Smooth muscle cell (in vitro differentiated cells): ENCODE results near the gene ANP32B. TPM values are rescaled to one million over a fixed set of nuclear protein-coding genes. Genes with fewer than 3 reads are reported as not detected.
"Not testable (repeated sequence)": the region's sequence is repeated elsewhere in the genome, so short reads cannot be mapped to it uniquely, and the experiment has no call there.

Source experiments
- DNase-seq: peaks from one replicate; lab custom pipeline; 2025; ENCODE audit not compliant: unreplicated experiment; lab: John Stamatoyannopoulos, UW
- H2AFZ ChIP-seq: fragments of 200-600 bp; sonication (generic); 2 replicates; pipeline ENCODE4 v1.6.0; 2016; ENCODE audit warnings: antibody characterized with exemption, low read depth, mild to moderate bottlenecking
- H3F3A ChIP-seq: fragments of 200-600 bp; sonication (generic); 2 replicates; pipeline ENCODE4 v1.6.0; 2017; ENCODE audit warnings: antibody characterized with exemption, low read depth
- H3K27ac ChIP-seq: fragments of 200-600 bp; sonication (generic); 2 replicates; pipeline ENCODE4 v1.5.1; 2016; ENCODE audit warnings: low read depth, mild to moderate bottlenecking
- H3K27me3 ChIP-seq: fragments of 200-600 bp; sonication (generic); 2 replicates; pipeline ENCODE4 v1.6.1; 2016; ENCODE audit warnings: low read depth, mild to moderate bottlenecking
- H3K36me3 ChIP-seq: fragments of 200-600 bp; sonication (generic); 2 replicates; pipeline ENCODE4 v1.5.1; 2016; ENCODE audit warnings: low read depth
- H3K4me1 ChIP-seq: fragments of 200-600 bp; sonication (generic); 2 replicates; pipeline ENCODE4 v1.5.1; 2016; ENCODE audit warnings: low read depth
- H3K4me2 ChIP-seq: fragments of 200-600 bp; sonication (generic); 2 replicates; pipeline ENCODE4 v1.6.0; 2016; ENCODE audit warnings: mild to moderate bottlenecking
- H3K4me3 ChIP-seq: fragments of 200-600 bp; sonication (generic); 2 replicates; pipeline ENCODE4 v1.5.1; 2016; ENCODE audit warnings: mild to moderate bottlenecking
- H3K79me2 ChIP-seq: fragments of 200-600 bp; sonication (generic); 2 replicates; pipeline ENCODE4 v1.6.0; 2016; ENCODE audit warnings: low read depth, mild to moderate bottlenecking
- H3K9ac ChIP-seq: fragments of 200-600 bp; sonication (generic); 2 replicates; pipeline ENCODE4 v1.6.0; 2016; ENCODE audit warnings: low read depth
- H3K9me3 ChIP-seq: fragments of 200-600 bp; sonication (generic); replicated peaks from 2 replicates; pipeline ENCODE4 v1.5.1; 2016; ENCODE audit warnings: low read depth
- H4K20me1 ChIP-seq: fragments of 200-600 bp; sonication (generic); 2 replicates; pipeline ENCODE4 v1.6.0; 2016; ENCODE audit warnings: low read depth
- WGBS: methylation state at CpG from one replicate; pipeline ENCODE4 v1.1.7; 2016; ENCODE audit warnings: low lambda C conversion rate; 5-methylcytosine and 5-hydroxymethylcytosine counted together
- polyA plus RNA-seq: library from polyadenylated mRNA; unstranded; fragments of >200 nt; fragmentation: Nextera tagmentation; extraction: Ambion mirVana; gene quantifications from 2 replicates; pipeline ENCODE4 v1.2.1, GENCODE V29; 2016
- total RNA-seq: library from RNA; depleted of rRNA; stranded (reverse); fragments of >200 nt; gene quantifications from 2 replicates; pipeline ENCODE4 v1.2.3, GENCODE V29; 2014
- TF ChIP-seq, protein P1 (sequence below): fragments of 200-600 bp; sonication (generic); IDR thresholded peaks from 2 replicates; pipeline ENCODE4 v1.5.1; 2017; ENCODE audit warnings: borderline replicate concordance, mild to moderate bottlenecking, antibody characterized with exemption; ENCODE audit not compliant: insufficient read depth, poor library complexity, severe bottlenecking

ANP32B gene
- total and polyA plus RNA-seq, 2 experiments from 2014 or later, result 21.3 to 52.4 TPM

DNA sequence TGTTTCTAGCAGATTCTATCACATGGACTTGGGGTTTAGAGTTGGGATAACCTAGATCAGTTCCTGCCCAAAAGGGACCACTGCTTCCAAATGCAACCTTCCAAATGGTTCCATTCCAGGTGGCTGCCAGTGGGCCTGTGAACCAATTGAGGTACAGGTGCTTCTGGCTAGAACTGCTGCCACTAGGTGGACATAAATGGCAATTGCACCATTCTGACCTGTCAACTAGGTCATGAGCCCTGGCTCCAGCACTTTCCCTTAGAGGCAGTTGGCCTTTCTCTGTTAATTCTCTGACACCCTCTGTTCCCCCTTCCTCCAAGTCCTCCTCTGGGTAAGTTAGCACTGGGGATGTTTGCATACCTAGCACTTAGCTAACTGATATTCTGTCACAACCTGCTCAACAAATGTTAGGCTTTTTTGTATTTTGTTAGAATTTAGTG lies 28.6 kb upstream of the ANP32B start:
- Histone ChIP-seq H3K36me3 (no peaks in the 10 kb centered on the region), H4K20me1 (no peaks in the 10 kb centered on the region), H3K79me2 (no peaks in the 10 kb centered on the region), H3K4me2 (no peak overlapping the region), H3K4me1 (no peaks in the 10 kb centered on the region), H3K27me3 (peaks cover 36% of the 10 kb centered on the region), H2AFZ (no peak overlapping the region), H3K9me3 (no peaks in the 10 kb centered on the region), H3F3A (no peaks in the 10 kb centered on the region), H3K27ac (no peak overlapping the region), H3K9ac (no peak overlapping the region), H3K4me3 (no peak overlapping the region)
- DNase-seq, result no peak
- TF ChIP-seq, protein P1, sequence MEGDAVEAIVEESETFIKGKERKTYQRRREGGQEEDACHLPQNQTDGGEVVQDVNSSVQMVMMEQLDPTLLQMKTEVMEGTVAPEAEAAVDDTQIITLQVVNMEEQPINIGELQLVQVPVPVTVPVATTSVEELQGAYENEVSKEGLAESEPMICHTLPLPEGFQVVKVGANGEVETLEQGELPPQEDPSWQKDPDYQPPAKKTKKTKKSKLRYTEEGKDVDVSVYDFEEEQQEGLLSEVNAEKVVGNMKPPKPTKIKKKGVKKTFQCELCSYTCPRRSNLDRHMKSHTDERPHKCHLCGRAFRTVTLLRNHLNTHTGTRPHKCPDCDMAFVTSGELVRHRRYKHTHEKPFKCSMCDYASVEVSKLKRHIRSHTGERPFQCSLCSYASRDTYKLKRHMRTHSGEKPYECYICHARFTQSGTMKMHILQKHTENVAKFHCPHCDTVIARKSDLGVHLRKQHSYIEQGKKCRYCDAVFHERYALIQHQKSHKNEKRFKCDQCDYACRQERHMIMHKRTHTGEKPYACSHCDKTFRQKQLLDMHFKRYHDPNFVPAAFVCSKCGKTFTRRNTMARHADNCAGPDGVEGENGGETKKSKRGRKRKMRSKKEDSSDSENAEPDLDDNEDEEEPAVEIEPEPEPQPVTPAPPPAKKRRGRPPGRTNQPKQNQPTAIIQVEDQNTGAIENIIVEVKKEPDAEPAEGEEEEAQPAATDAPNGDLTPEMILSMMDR, result peak; percentile 40

DNA sequence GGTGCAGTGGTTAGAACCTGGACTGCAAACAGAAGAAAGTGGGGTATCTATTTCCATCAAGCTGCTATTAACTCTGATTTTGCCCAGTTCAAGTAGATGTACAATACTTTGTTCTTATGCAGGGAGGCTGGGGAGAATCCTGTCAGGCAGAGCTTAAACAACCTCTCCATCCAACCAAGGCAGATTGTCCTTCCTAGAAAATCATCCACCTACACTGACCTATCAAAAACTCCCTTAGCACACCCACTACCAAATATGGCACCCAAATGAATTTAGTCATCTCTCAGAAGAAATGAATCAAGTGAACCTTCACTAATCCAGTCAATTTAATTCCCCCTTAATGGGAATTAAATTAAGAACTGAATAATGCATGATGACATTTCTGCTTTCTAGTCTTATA lies 26.8 kb upstream of the ANP32B start:
- Histone ChIP-seq H3K79me2 (no peaks in the 10 kb centered on the region), H3K4me1 (no peaks in the 10 kb centered on the region), H3K4me2 (no peak overlapping the region), H3K27ac (no peak overlapping the region), H3K4me3 (no peak overlapping the region), H3K36me3 (no peaks in the 10 kb centered on the region), H3K27me3 (peaks cover 24% of the 10 kb centered on the region), H3K9me3 (no peaks in the 10 kb centered on the region), H2AFZ (no peak overlapping the region), H4K20me1 (no peaks in the 10 kb centered on the region), H3F3A (no peaks in the 10 kb centered on the region), H3K9ac (no peak overlapping the region)
- TF ChIP-seq, protein P1, result no peak
- no peak for DNase-seq

- Histone ChIP-seq H3K9ac (no peak overlapping the region), H2AFZ (no peak overlapping the region), H3F3A (no peaks in the 10 kb centered on the region), H4K20me1 (no peaks in the 10 kb centered on the region), H3K79me2 (no peaks in the 10 kb centered on the region), H3K4me2 (peak overlapping the region; percentile 39), H3K27me3 (peaks cover 16% of the 10 kb centered on the region), H3K27ac (peak overlapping the region; percentile 38), H3K9me3 (no peaks in the 10 kb centered on the region), H3K4me1 (no peaks in the 10 kb centered on the region), H3K36me3 (no peaks in the 10 kb centered on the region), H3K4me3 (no peak overlapping the region)
- no peak for DNase-seq
- 44% methylated on average over 5 of the region's 5 CpGs for WGBS
- TF ChIP-seq, protein P1, result no peak
These were observed 24.2 kb upstream of the ANP32B start for GRCh38 chr9:97958812-97959511.

GRCh38 chr9:97959585-97959984 lies 23.6 kb upstream of the ANP32B start:
- H3K4me2 ChIP-seq, result no peak overlapping the region
- TF ChIP-seq, protein P1, result no peak
- no peaks in the 10 kb centered on the region for H3K9me3 ChIP-seq
- H3K4me3 ChIP-seq, result no peak overlapping the region
- H3K36me3 ChIP-seq, result no peaks in the 10 kb centered on the region
- H3K27ac ChIP-seq, result peak overlapping the region; percentile 38
- no peaks in the 10 kb centered on the region for H4K20me1 ChIP-seq
- no peaks in the 10 kb centered on the region for H3K4me1 ChIP-seq
- H2AFZ ChIP-seq, result no peak overlapping the region
- H3K9ac ChIP-seq, result no peak overlapping the region
- H3F3A ChIP-seq, result no peaks in the 10 kb centered on the region
- H3K79me2 ChIP-seq, result no peaks in the 10 kb centered on the region
- peaks cover 21% of the 10 kb centered on the region for H3K27me3 ChIP-seq
- no peak for DNase-seq

DNA sequence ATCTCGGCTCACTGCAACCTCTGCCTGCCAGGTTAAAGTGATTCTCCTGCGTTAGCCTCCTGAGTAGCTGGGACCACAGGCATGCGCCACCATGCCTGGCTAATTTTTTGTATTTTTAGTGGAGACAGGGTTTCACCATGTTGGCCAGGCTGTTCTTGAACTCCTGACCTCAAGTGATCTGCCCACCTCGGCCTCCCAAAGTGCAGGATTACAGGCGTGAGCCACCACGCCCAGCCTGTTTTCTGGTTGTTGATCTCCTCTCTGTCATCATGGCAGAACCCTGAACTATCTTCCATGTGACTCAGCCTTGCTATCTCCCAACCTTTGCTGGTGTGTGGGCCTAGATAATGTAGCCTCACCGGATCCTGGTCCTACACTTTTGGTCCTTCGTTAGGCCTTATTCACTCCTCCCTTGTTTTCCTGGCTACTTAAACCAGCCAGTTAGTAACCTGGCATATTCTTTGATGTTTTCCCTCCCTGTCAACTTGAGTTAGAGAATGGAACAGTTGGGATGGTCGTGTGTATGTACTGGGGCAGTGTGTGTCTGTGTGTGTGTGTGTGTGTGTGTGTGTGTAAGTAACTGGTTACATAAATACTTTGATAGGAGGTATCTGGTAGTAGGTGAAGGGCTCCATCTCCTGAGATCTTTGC lies 22.3 kb upstream of the ANP32B start:
- not testable (repeated sequence) for H4K20me1 ChIP-seq, DNase-seq, H3F3A ChIP-seq, H3K9ac ChIP-seq, H3K9me3 ChIP-seq, H3K79me2 ChIP-seq, H3K36me3 ChIP-seq, H3K4me2 ChIP-seq, H2AFZ ChIP-seq, H3K4me3 ChIP-seq, H3K4me1 ChIP-seq, H3K27ac ChIP-seq
- peaks cover 23% of the 10 kb centered on the region for H3K27me3 ChIP-seq
- WGBS, result 90% methylated on average over 9 of the region's 9 CpGs
